H1 (cell line): Measurements from ENCODE around the gene CAMSAP1. TPM values are rescaled to one million over a fixed set of nuclear protein-coding genes. Genes with fewer than 3 reads are reported as not detected.

ENCODE experiments used
- CTCF ChIA-PET: fragments of 300-600 bp; sonication (Branson Sonifier 250); formaldehyde crosslinking; loops from one replicate; lab custom pipeline; 2021; ENCODE audit not compliant: partially characterized antibody; lab: Charles Lee
- POLR2A ChIA-PET: fragments of 300-600 bp; sonication (Branson Sonifier 250); formaldehyde crosslinking; loops from one replicate; lab custom pipeline; 2021; ENCODE audit warnings: inconsistent platforms; ENCODE audit not compliant: partially characterized antibody; lab: Charles Lee
- DNase-seq, 2 experiments: peaks; one replicate each; pipeline versions ENCODE4 v3.0.0 to v3.0.0-alpha.2; 2010 to 2022; ENCODE audit warnings: low spot score in 2 of 2, low read depth in 1 of 2, mixed read lengths in 1 of 2
- FAIRE-seq: peaks from 2 replicates; lab custom pipeline; 2011; peaks lifted over from hg19 to GRCh38; lab: Jason Lieb, UNC
- H2AFZ ChIP-seq: 2 replicates; pipeline ENCODE4 v1.8.1; 2012; ENCODE audit warnings: low read length, inconsistent platforms
- H2AK5ac ChIP-seq: 2 replicates; pipeline ENCODE4 v1.6.1; 2013; ENCODE audit warnings: low read depth, low read length
- H2BK120ac ChIP-seq: replicated peaks from 2 replicates; pipeline ENCODE3; 2013; ENCODE audit warnings: low read depth, low read length, inconsistent platforms
- H2BK12ac ChIP-seq: 2 replicates; pipeline ENCODE4 v1.6.1; 2013; ENCODE audit warnings: low read depth, low read length
- H2BK15ac ChIP-seq: 2 replicates; pipeline ENCODE4 v1.6.1; 2013; ENCODE audit warnings: low read length
- H2BK20ac ChIP-seq: 2 replicates; pipeline ENCODE4 v1.6.1; 2013; ENCODE audit warnings: low read length
- H2BK5ac ChIP-seq: 2 replicates; pipeline ENCODE4 v1.6.1; 2013; ENCODE audit warnings: low read depth, low read length
- H3K14ac ChIP-seq: 2 replicates; pipeline ENCODE4 v1.6.1; 2013; ENCODE audit warnings: inconsistent platforms; ENCODE audit not compliant: insufficient read length
- H3K18ac ChIP-seq: 2 replicates; pipeline ENCODE4 v1.6.1; 2013; ENCODE audit warnings: low read length; ENCODE audit errors: extremely low read depth
- H3K23ac ChIP-seq: 2 replicates; pipeline ENCODE4 v1.6.1; 2013; ENCODE audit warnings: inconsistent platforms; ENCODE audit not compliant: insufficient read length
- H3K23me2 ChIP-seq: 2 replicates; pipeline ENCODE4 v1.6.1; 2013; ENCODE audit warnings: low read depth, low read length
- H3K27ac ChIP-seq: 2 replicates; pipeline ENCODE4 v1.6.1; 2011; ENCODE audit warnings: low read depth, low read length, inconsistent platforms
- H3K27me3 ChIP-seq, 4 experiments: replicated peaks in 1 of 4; 1 replicate in 1 of 4; 2 replicates in 3 of 4; pipeline versions ENCODE4 v1.6.1 to v1.8.1; 2011 to 2013; ENCODE audit warnings: low read length in 3 of 4, mild to moderate bottlenecking in 3 of 4, inconsistent platforms in 2 of 4, mixed read lengths in 2 of 4, moderate library complexity in 1 of 4; ENCODE audit not compliant: control insufficient read depth in 3 of 4, insufficient read depth in 3 of 4; ENCODE audit errors: extremely low read depth in 1 of 4
- H3K36me3 ChIP-seq, 4 experiments: 2 replicates each; pipeline versions ENCODE4 v1.6.1 to v1.8.1; 2011 to 2013; ENCODE audit warnings: mild to moderate bottlenecking in 4 of 4, low read length in 3 of 4, moderate library complexity in 2 of 4, control low read depth in 1 of 4, inconsistent platforms in 1 of 4; ENCODE audit not compliant: insufficient read depth in 4 of 4, control insufficient read depth in 2 of 4
- H3K4ac ChIP-seq: replicated peaks from 2 replicates; pipeline ENCODE3; 2013; ENCODE audit warnings: low read length, low read depth, mixed read lengths, inconsistent platforms; ENCODE audit not compliant: insufficient read length
- H3K4me1 ChIP-seq, 4 experiments: replicated peaks in 1 of 4; 1 replicate in 1 of 4; 2 replicates in 3 of 4; pipeline versions ENCODE4 v1.6.1 to v1.8.1; 2011 to 2013; ENCODE audit warnings: low read length in 3 of 4, inconsistent platforms in 2 of 4, mixed read lengths in 1 of 4; ENCODE audit not compliant: insufficient read depth in 4 of 4, control insufficient read depth in 3 of 4
- H3K4me2 ChIP-seq, 2 experiments: 2 replicates each; pipeline versions ENCODE4 v1.6.1 to v1.8.1; 2011 to 2013; ENCODE audit warnings: low read depth in 2 of 2, low read length in 2 of 2, control low read depth in 1 of 2, inconsistent platforms in 1 of 2, mild to moderate bottlenecking in 1 of 2; ENCODE audit not compliant: insufficient read depth in 1 of 2
- H3K4me3 ChIP-seq, 4 experiments: fragments of 200-600, 300-600 bp in 1 of 4; sonication (generic), shearing (Covaris generic), sonication (Bioruptor Twin) in 1 of 4; 2 replicates each; pipeline versions ENCODE4 v1.5.1 to v1.8.1; 2011 to 2016; ENCODE audit warnings: low read length in 4 of 4, low read depth in 3 of 4, control low read depth in 2 of 4, inconsistent platforms in 2 of 4, mild to moderate bottlenecking in 2 of 4, mixed read lengths in 1 of 4, moderate library complexity in 1 of 4; ENCODE audit not compliant: insufficient read depth in 2 of 4; ENCODE audit errors: extremely low read depth in 1 of 4
- H3K56ac ChIP-seq: replicated peaks from 2 replicates; pipeline ENCODE3; 2013; ENCODE audit warnings: low read depth, mild to moderate bottlenecking, mixed read lengths, low read length, inconsistent platforms; ENCODE audit not compliant: insufficient read length
- H3K79me1 ChIP-seq: 2 replicates; pipeline ENCODE4 v1.6.1; 2013; ENCODE audit warnings: low read depth, low read length, control low read depth
- H3K79me2 ChIP-seq, 2 experiments: 2 replicates each; pipeline versions ENCODE4 v1.6.1 to v1.8.1; 2012 to 2013; ENCODE audit warnings: low read length in 2 of 2, mild to moderate bottlenecking in 2 of 2, inconsistent platforms in 1 of 2; ENCODE audit not compliant: insufficient read depth in 2 of 2, control insufficient read depth in 1 of 2
- H3K9ac ChIP-seq, 4 experiments: replicated peaks in 1 of 4; 1 replicate in 1 of 4; 2 replicates in 3 of 4; pipeline versions ENCODE4 v1.6.1 to v1.8.1; 2011 to 2013; ENCODE audit warnings: low read depth in 3 of 4, low read length in 3 of 4, control low read depth in 2 of 4, mild to moderate bottlenecking in 2 of 4, moderate library complexity in 2 of 4, inconsistent platforms in 1 of 4; ENCODE audit errors: extremely low read depth in 1 of 4
- H3K9me3 ChIP-seq, 2 experiments: 2 replicates each; pipeline versions ENCODE4 v1.6.1 to v1.8.1; 2012 to 2013; ENCODE audit warnings: mild to moderate bottlenecking in 2 of 2, moderate library complexity in 2 of 2, control low read depth in 1 of 2, inconsistent platforms in 1 of 2, low read depth in 1 of 2, low read length in 1 of 2, mixed read lengths in 1 of 2; ENCODE audit not compliant: insufficient read depth in 2 of 2
- H4K20me1 ChIP-seq, 2 experiments: replicated peaks in 1 of 2; 2 replicates each; pipeline versions ENCODE3 to v1.8.1; 2011 to 2013; ENCODE audit warnings: inconsistent platforms in 2 of 2, low read length in 2 of 2, mild to moderate bottlenecking in 1 of 2; ENCODE audit not compliant: insufficient read depth in 2 of 2, control insufficient read depth in 1 of 2
- H4K5ac ChIP-seq: 2 replicates; pipeline ENCODE4 v1.6.1; 2013; ENCODE audit warnings: low read length, low read depth, mixed read lengths, inconsistent platforms; ENCODE audit not compliant: insufficient read length
- H4K8ac ChIP-seq: 2 replicates; pipeline ENCODE4 v1.8.0; 2013; ENCODE audit warnings: mild to moderate bottlenecking, moderate library complexity, low read length, inconsistent platforms; ENCODE audit not compliant: insufficient read depth; ENCODE audit errors: extremely low read depth
- H4K91ac ChIP-seq: replicated peaks from 2 replicates; pipeline ENCODE3; 2013; ENCODE audit warnings: low read length, mixed read lengths, inconsistent platforms; ENCODE audit not compliant: insufficient read length
- BACH1 ChIP-seq: IDR thresholded peaks from 2 replicates; pipeline ENCODE4 v1.6.1; 2012; ENCODE audit warnings: low read length, improper control_type of control experiment
- CEBPB ChIP-seq: IDR thresholded peaks from 2 replicates; pipeline ENCODE4 v1.6.1; 2012; ENCODE audit warnings: low read depth, low read length
- CHD2 ChIP-seq: IDR thresholded peaks from 2 replicates; pipeline ENCODE4 v1.6.1; 2012; ENCODE audit warnings: low read length, improper control_type of control experiment
- CREB1 ChIP-seq: IDR thresholded peaks from 2 replicates; pipeline ENCODE4 v1.6.1; 2012; ENCODE audit warnings: inconsistent platforms
- EGR1 ChIP-seq: IDR thresholded peaks from 2 replicates; pipeline ENCODE4 v1.6.1; 2011; ENCODE audit warnings: low read depth, low read length, borderline replicate concordance
- KDM1A ChIP-seq: fragments of 200-600, 300-600 bp; sonication (generic); IDR thresholded peaks from 2 replicates; pipeline ENCODE4 v1.7.1; 2016; ENCODE audit warnings: mild to moderate bottlenecking, low read length, borderline replicate concordance
- KDM5A ChIP-seq: fragments of 200-600 bp; IDR thresholded peaks from 2 replicates; pipeline ENCODE4 v1.7.1; 2012; ENCODE audit warnings: mild to moderate bottlenecking, low read length, inconsistent platforms, mixed read lengths
- NANOG ChIP-seq: IDR thresholded peaks from 2 replicates; pipeline ENCODE4 v1.6.1; 2011; ENCODE audit warnings: low read length, low read depth, mild to moderate bottlenecking, inconsistent platforms; ENCODE audit not compliant: insufficient read depth, poor library complexity, severe bottlenecking
- RBBP5 ChIP-seq: IDR thresholded peaks from 2 replicates; pipeline ENCODE4 v1.7.1; 2012; ENCODE audit warnings: low read depth, mild to moderate bottlenecking, inconsistent platforms, low read length, moderate library complexity, borderline replicate concordance
- SIRT6 ChIP-seq: IDR thresholded peaks from one replicate; pipeline ENCODE4 v1.7.1; 2012; ENCODE audit warnings: low read length, inconsistent platforms
- SIX5 ChIP-seq: IDR thresholded peaks from 2 replicates; pipeline ENCODE4 v1.6.1; 2011; ENCODE audit warnings: mild to moderate bottlenecking, low read depth, low read length
- TCF12 ChIP-seq: IDR thresholded peaks from 2 replicates; pipeline ENCODE4 v1.6.1; 2011; ENCODE audit warnings: low read depth, mild to moderate bottlenecking, low read length
- YY1 ChIP-seq: IDR thresholded peaks from 2 replicates; pipeline ENCODE4 v1.6.1; 2011; ENCODE audit warnings: low read depth, mild to moderate bottlenecking, low read length
- ZNF274 ChIP-seq: IDR thresholded peaks from 2 replicates; pipeline ENCODE4 v1.7.0; 2012; ENCODE audit warnings: low read length, borderline replicate concordance; ENCODE audit errors: extremely low read depth
- WGBS, 2 experiments: shearing (Covaris generic) in 1 of 2; methylation state at CpG; one replicate each; pipeline versions ENCODE4 v1.1.6 to v1.1.7; 2013 to 2015; ENCODE audit warnings: low lambda C conversion rate in 2 of 2, mixed read lengths in 2 of 2, inconsistent platforms in 1 of 2, low coverage in 1 of 2, missing lambda C conversion rate in 1 of 2; ENCODE audit not compliant: insufficient replicate concordance in 2 of 2, insufficient coverage in 1 of 2, insufficient read length in 1 of 2; ENCODE audit errors: extremely low coverage in 1 of 2, missing lambda C conversion rate in 1 of 2; 5-methylcytosine and 5-hydroxymethylcytosine counted together
- polyA plus RNA-seq, 7 experiments: library from polyadenylated mRNA; depleted of rRNA in 3 of 7; stranded (reverse) in 5 of 7; unstranded in 2 of 7; fragments of >200 nt in 5 of 7; fragments of 200-250 nt in 2 of 7; gene quantifications; 1 replicate in 5 of 7; 2 replicates in 1 of 7; 4 replicates in 1 of 7; pipeline versions ENCODE4 v1.2.1 to v1.2.3, GENCODE V29; 2011 to 2013; ENCODE audit warnings: missing spikeins in 2 of 7, mixed read lengths in 2 of 7
- total RNA-seq: library from RNA; stranded (reverse); fragmentation: NEBNext Ultra II Directional; extraction: Animal tissue kit (Norgen Biotek cat#: 25700); gene quantifications from 2 replicates; pipeline ENCODE4 v1.2.1, GENCODE V29; 2021

The CAMSAP1 gene
- total and polyA plus RNA-seq, 2 of the 8 experiments (the other 6 are each of a cell fraction or from before 2014, with no cell fraction given) = 13.4 to 44.0 TPM

DNA sequence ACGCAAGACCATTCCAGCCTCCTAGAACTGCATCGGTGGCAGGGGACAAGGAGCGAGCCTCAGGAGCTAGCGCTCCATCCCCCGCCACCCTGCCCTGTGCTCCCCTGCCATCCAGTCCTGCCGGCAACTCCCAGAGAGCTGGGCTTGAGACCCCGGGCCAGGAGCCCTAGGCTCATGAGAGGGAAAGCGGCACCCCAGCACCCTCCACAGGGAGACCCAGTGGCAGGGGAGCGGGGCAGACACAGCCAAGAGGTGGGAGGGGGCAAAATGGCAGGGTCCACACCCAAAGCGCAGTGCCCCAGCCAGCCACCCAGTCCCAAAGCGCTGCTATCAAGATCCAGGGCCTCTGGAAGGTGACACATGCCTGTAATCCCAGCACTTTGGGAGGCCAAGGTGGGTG, 41.1 kb upstream of the CAMSAP1 start:
- H3K4me2 ChIP-seq = no peak overlapping the region
- H4K5ac ChIP-seq = no peak overlapping the region
- 87% methylated on average over 11 of the region's 11 CpGs; no CpG with 5 or more reads in 1 of the 2 experiments for WGBS, 2 experiments
- H3K9me3 ChIP-seq = no peaks in the 10 kb centered on the region
- H3K9ac ChIP-seq = no peak overlapping the region
- no peak overlapping the region for H3K4me3 ChIP-seq
- TF ChIP-seq YY1 (no peak), CEBPB (no peak), CHD2 (no peak), KDM5A (no peak), CREB1 (no peak), BACH1 (no peak), SIX5 (no peak), KDM1A (no peak), RBBP5 (no peak), EGR1 (no peak), TCF12 (no peak), ZNF274 (no peak), SIRT6 (no peak), NANOG (no peak)
- H3K79me1 ChIP-seq = peaks cover 2% of the 10 kb centered on the region; the same call in 1 of the 2 replicates
- no peak overlapping the region for H3K14ac ChIP-seq
- H3K18ac ChIP-seq = no peak overlapping the region
- ChIA-PET CTCF (interaction anchor here (0.6 to 1.2 kb wide), 2 partner anchors 14 to 43 kb away, joined by 3 to 4 read pairs; no protein-coding TSS in a partner anchor), POLR2A (no interaction called here)
- H2AFZ ChIP-seq = no peak overlapping the region
- H3K4ac ChIP-seq = no peak overlapping the region
- no peaks in the 10 kb centered on the region; a peak in 1 of 7 replicates for H3K4me1 ChIP-seq
- no peak overlapping the region for H4K91ac ChIP-seq
- H4K20me1 ChIP-seq = peaks cover 6 to 9% of the 10 kb centered on the region in 2 experiments
- H3K23me2 ChIP-seq = peaks cover 3% of the 10 kb centered on the region; the same call in 1 of the 2 replicates
- no peak overlapping the region for H3K27ac ChIP-seq
- H4K8ac ChIP-seq = no peak overlapping the region
- H3K79me2 ChIP-seq = no peaks in the 10 kb centered on the region
- H2BK15ac ChIP-seq = no peak overlapping the region
- H2BK120ac ChIP-seq = no peak overlapping the region
- peaks cover 12 to 52% (median 29%) of the 10 kb centered on the region in 4 experiments for H3K36me3 ChIP-seq
- no peak overlapping the region; the same call in 1 of the 2 replicates for H2BK5ac ChIP-seq
- no peak overlapping the region for H2AK5ac ChIP-seq
- no peak for DNase-seq
- H3K27me3 ChIP-seq = no peaks in the 10 kb centered on the region
- no peak overlapping the region for H3K56ac ChIP-seq
- no peak overlapping the region for H2BK20ac ChIP-seq
- no peak overlapping the region for H2BK12ac ChIP-seq
- no peak for FAIRE-seq
- H3K23ac ChIP-seq = no peak overlapping the region
